B cell (primary cell): Measurements from ENCODE around the gene GORASP1. TPM values are rescaled to one million over a fixed set of nuclear protein-coding genes. Genes with fewer than 3 reads are reported as not detected.

Source experiments
- ATAC-seq: fragments of 200-7000 bp; cut with Tn5 transposase; one replicate; pipeline ENCODE4 v1.10.0; 2021; ENCODE audit warnings: low read depth, mild to moderate bottlenecking, moderate number of reproducible peaks, moderate library complexity
- CTCF ChIA-PET: fragments of 350-600 bp; sonication (Branson Sonifier 250); formaldehyde crosslinking; loops from one replicate; lab custom pipeline; 2021; ENCODE audit warnings: antibody characterized with exemption, inconsistent platforms; lab: Charles Lee
- POLR2A ChIA-PET: fragments of 350-600 bp; sonication (Branson Sonifier 250); formaldehyde crosslinking; loops from one replicate; lab custom pipeline; 2021; ENCODE audit warnings: antibody characterized with exemption; lab: Charles Lee
- DNase-seq: peaks from one replicate; pipeline ENCODE4 v3.0.0; 2013
- H2AFZ ChIP-seq: 2 replicates; pipeline ENCODE4 v1.6.1; 2012; ENCODE audit warnings: mild to moderate bottlenecking, low read depth, low read length; ENCODE audit not compliant: insufficient read depth, poor library complexity, severe bottlenecking
- H3K27ac ChIP-seq, 2 donors: 1 replicate in 1 of 2; 2 replicates in 1 of 2; pipeline ENCODE4 v1.5.1; 2012 to 2013; ENCODE audit warnings: low read length in 2 of 2, mild to moderate bottlenecking in 2 of 2, moderate library complexity in 1 of 2
- H3K27me3 ChIP-seq, 4 experiments: fragments of 200-600 bp in 1 of 4; sonication (generic) in 1 of 4; replicated peaks in 1 of 4; 1 replicate in 2 of 4; 2 replicates in 2 of 4; pipeline versions ENCODE4 v1.6.1 to v1.7.0; 2013 to 2016; ENCODE audit warnings: low read length in 3 of 4, mild to moderate bottlenecking in 2 of 4, mixed read lengths in 1 of 4, moderate library complexity in 1 of 4; ENCODE audit not compliant: insufficient read depth in 4 of 4, control insufficient read depth in 3 of 4; ENCODE audit errors: control extremely low read depth in 1 of 4
- H3K36me3 ChIP-seq, 2 experiments: replicated peaks in 1 of 2; 1 replicate in 1 of 2; 2 replicates in 1 of 2; pipeline versions ENCODE4 v1.6.1 to v1.7.1; 2013; ENCODE audit warnings: low read length in 1 of 2; ENCODE audit not compliant: insufficient read depth in 2 of 2, control insufficient read depth in 1 of 2; ENCODE audit errors: control extremely low read depth in 1 of 2, extremely low read depth in 1 of 2
- H3K4me1 ChIP-seq, 2 donors: fragments of 200-600 bp in 1 of 2; sonication (generic) in 1 of 2; 1 replicate in 1 of 2; 2 replicates in 1 of 2; pipeline versions ENCODE4 v1.5.1 to v1.6.1; 2013 to 2017; ENCODE audit warnings: low read length in 2 of 2; ENCODE audit not compliant: control insufficient read depth in 2 of 2, insufficient read depth in 2 of 2
- H3K4me2 ChIP-seq: replicated peaks from 2 replicates; pipeline ENCODE3; 2012; ENCODE audit warnings: mild to moderate bottlenecking, low read depth, low read length; ENCODE audit not compliant: poor library complexity, severe bottlenecking
- H3K4me3 ChIP-seq, 5 experiments: fragments of 200-600 bp in 1 of 5; sonication (generic) in 1 of 5; 1 replicate in 3 of 5; 2 replicates in 2 of 5; pipeline versions ENCODE4 v1.5.1 to v1.7.0; 2011 to 2016; ENCODE audit warnings: low read length in 4 of 5, mild to moderate bottlenecking in 4 of 5, low read depth in 2 of 5, control low read depth in 1 of 5, moderate library complexity in 1 of 5; ENCODE audit not compliant: insufficient read depth in 1 of 5; ENCODE audit errors: control extremely low read depth in 1 of 5, extremely low read depth in 1 of 5
- H3K79me2 ChIP-seq: fragments of 200-600 bp; sonication (generic); one replicate; pipeline ENCODE4 v1.6.0; 2016; ENCODE audit warnings: low read length; ENCODE audit not compliant: control insufficient read depth, insufficient read depth
- H3K9ac ChIP-seq: fragments of 200-600 bp; sonication (generic); 2 replicates; pipeline ENCODE4 v1.6.1; 2017; ENCODE audit warnings: mild to moderate bottlenecking, low read length, moderate library complexity
- H3K9me3 ChIP-seq, 3 donors: one replicate each; pipeline versions ENCODE4 v1.6.1 to v1.7.1; 2013; ENCODE audit warnings: low read length in 2 of 3; ENCODE audit not compliant: control insufficient read depth in 2 of 3, insufficient read depth in 1 of 3; ENCODE audit errors: control extremely low read depth in 1 of 3
- H4K20me1 ChIP-seq: 2 replicates; pipeline ENCODE4 v1.6.0; 2012; ENCODE audit warnings: mild to moderate bottlenecking, low read length; ENCODE audit not compliant: insufficient read depth, control insufficient read depth, poor library complexity, severe bottlenecking
- H3K27ac Mint-ChIP-seq: one replicate; pipeline ENCODE4 v1.8.0; 2021; ENCODE audit warnings: mixed read lengths
- H3K27me3 Mint-ChIP-seq: one replicate; pipeline ENCODE4 v1.8.0; 2021; ENCODE audit warnings: mixed read lengths
- H3K4me1 Mint-ChIP-seq: one replicate; pipeline ENCODE4 v1.8.0; 2021; ENCODE audit warnings: mixed read lengths
- H3K4me3 Mint-ChIP-seq: one replicate; pipeline ENCODE4 v1.8.0; 2021; ENCODE audit warnings: mixed read lengths
- H3K9me3 Mint-ChIP-seq: one replicate; pipeline ENCODE4 v1.8.0; 2022; ENCODE audit warnings: mixed read lengths; ENCODE audit not compliant: insufficient read depth
- CTCF ChIP-seq: fragments of 200-600 bp; IDR thresholded peaks from one replicate; pipeline ENCODE4 v1.8.0; 2022; ENCODE audit warnings: antibody characterized with exemption, mild to moderate bottlenecking
- EZH2 ChIP-seq: IDR thresholded peaks from 2 replicates; pipeline ENCODE4 v1.6.1; 2012; ENCODE audit warnings: borderline replicate concordance, low read depth, mild to moderate bottlenecking, moderate library complexity, low read length; ENCODE audit not compliant: insufficient read depth, poor library complexity, severe bottlenecking
- WGBS: methylation state at CpG from one replicate; pipeline ENCODE4 v1.1.5; 2013; ENCODE audit warnings: missing lambda C conversion rate; ENCODE audit not compliant: insufficient coverage; 5-methylcytosine and 5-hydroxymethylcytosine counted together
- intact Hi-C: fragments of 100-400 bp; cut with micrococcal nuclease; formaldehyde crosslinking; loops from one replicate; pipeline ENCODE4 v1.10.0; 2022
- polyA plus RNA-seq: library from polyadenylated mRNA; depleted of rRNA; stranded (reverse); fragments of >200 nt; gene quantifications from 2 replicates; pipeline ENCODE4 v1.2.3, GENCODE V29; 2012
- total RNA-seq, 2 donors: library from RNA; stranded (reverse); fragments of 120-200 nt in 1 of 2; gene quantifications; 1 replicate in 1 of 2; 2 replicates in 1 of 2; pipeline versions ENCODE4 v1.2.3 to v1.2.4, GENCODE V29; 2013 to 2022

The GORASP1 gene
- total and polyA plus RNA-seq, 2 donors (not counting 1 experiment from before 2014, with no cell fraction given) = 81.7 to 84.0 TPM

GRCh38 chr3:39147711-39148434, 40.4 kb upstream of the GORASP1 start:
- peaks cover 67 to 72% of the 10 kb centered on the region in 2 donors for H3K4me1 ChIP-seq
- no peak for TF ChIP-seq CTCF
- TF ChIP-seq EZH2 = no peak
- H4K20me1 ChIP-seq = peaks cover 96% of the 10 kb centered on the region
- H3K4me3 ChIP-seq = peak overlapping the region; percentile 11 to 61 (median 48)
- peak overlapping the region; percentile 87 to 98 for H3K27ac ChIP-seq
- peaks cover 2 to 37% of the 10 kb centered on the region in 2 experiments for H3K36me3 ChIP-seq
- H3K9me3 Mint-ChIP-seq = no peaks in the 10 kb centered on the region
- no peaks in the 10 kb centered on the region for H3K27me3 Mint-ChIP-seq
- H3K79me2 ChIP-seq = peaks cover 99% of the 10 kb centered on the region
- intact Hi-C loops = loop anchor here (2.0 kb wide), 1 partner anchor 25 kb away; no protein-coding TSS in a partner anchor
- no peaks in the 10 kb centered on the region for H3K9me3 ChIP-seq
- DNase-seq (no peak), ATAC-seq (peak; percentile 8)
- peaks cover 81% of the 10 kb centered on the region for H3K4me1 Mint-ChIP-seq
- peak overlapping the region; percentile 99 for H3K4me3 Mint-ChIP-seq
- ChIA-PET POLR2A (interaction anchor here (0.7 to 2.3 kb wide), 3 partner anchors 21 to 40 kb away, joined by 3 to 10 read pairs (median 3); partner anchors contain the start of gene TTC21A), CTCF (interaction anchor here (0.5 to 5.9 kb wide), 7 partner anchors 20 to 144 kb away, joined by 3 to 36 read pairs (median 8); partner anchors contain the start of genes GORASP1 and TTC21A)
- peak overlapping the region; percentile 94 for H3K27ac Mint-ChIP-seq
- H3K9ac ChIP-seq = peak overlapping the region; percentile 30
- no peaks in the 10 kb centered on the region for H3K27me3 ChIP-seq
- WGBS = 0% methylated on average over 6 of the region's 9 CpGs
- H3K4me2 ChIP-seq = peak overlapping the region; percentile 98
- H2AFZ ChIP-seq = no peak overlapping the region
